Breast epithelium (tissue), 4 donors: ENCODE data around the gene RAP2A. TPM values are rescaled to one million over a fixed set of nuclear protein-coding genes. Genes with fewer than 3 reads are reported as not detected.

Source experiments
- DNase-seq, 2 donors: peaks; one replicate each; pipeline ENCODE4 v3.0.0-alpha.2; 2019; ENCODE audit warnings: low spot score in 2 of 2
- H3K27ac ChIP-seq, 2 donors: fragments of 200-600 bp; sonication (generic) in 1 of 2; one replicate each; pipeline ENCODE4 v1.5.1; 2016 to 2019; ENCODE audit warnings: mild to moderate bottlenecking in 1 of 2
- H3K27me3 ChIP-seq, 2 donors: fragments of 200-600 bp; sonication (generic) in 1 of 2; one replicate each; pipeline versions ENCODE4 v1.5.1 to v1.6.0; 2017 to 2019; ENCODE audit warnings: control low read depth in 1 of 2, mild to moderate bottlenecking in 1 of 2
- H3K36me3 ChIP-seq: fragments of 200-600 bp; one replicate; pipeline ENCODE4 v1.5.1; 2019
- H3K4me1 ChIP-seq, 2 donors: fragments of 200-600 bp; sonication (generic); one replicate each; pipeline ENCODE4 v1.5.1; 2016 to 2019; ENCODE audit warnings: control low read depth in 1 of 2
- H3K4me3 ChIP-seq, 3 donors: fragments of 200-600 bp; sonication (generic); 1 replicate in 2 of 3; 2 replicates in 1 of 3; pipeline ENCODE4 v1.5.1; 2016 to 2019; ENCODE audit warnings: mild to moderate bottlenecking in 3 of 3, moderate library complexity in 2 of 3
- H3K9me3 ChIP-seq, 2 donors: fragments of 200-600 bp; sonication (generic) in 1 of 2; one replicate each; pipeline ENCODE4 v1.5.1; 2016 to 2019; ENCODE audit warnings: control low read depth in 1 of 2
- POLR2A ChIP-seq: fragments of 450-650 bp; IDR thresholded peaks from one replicate; pipeline ENCODE4 v1.6.1; 2016; ENCODE audit warnings: antibody characterized with exemption, mild to moderate bottlenecking, moderate library complexity
- POLR2AphosphoS5 ChIP-seq, 3 donors: sonication (generic); formaldehyde crosslinking; IDR thresholded peaks; one replicate each; pipeline ENCODE4 v1.6.1; 2017; ENCODE audit warnings: antibody characterized with exemption in 3 of 3
- intact Hi-C: fragments of 100-400 bp; cut with DNase I; formaldehyde crosslinking; loops from one replicate; pipeline ENCODE4 v1.15.1; 2023; ENCODE audit warnings: low total_unique reads
- total RNA-seq, 3 donors: library from RNA; depleted of rRNA; stranded (reverse); fragments of >200 nt; gene quantifications; one replicate each; pipeline ENCODE4 v1.1.0, GENCODE V29; 2016
- TF ChIP-seq, protein P1 (sequence below), 3 donors: fragments of 450-650 bp; IDR thresholded peaks; one replicate each; pipeline ENCODE4 v1.5.1; 2016 to 2017; ENCODE audit warnings: antibody characterized with exemption in 3 of 3, mild to moderate bottlenecking in 3 of 3, moderate library complexity in 3 of 3

Gene RAP2A
- total RNA-seq, 3 donors from 2014 or later = 19.0 to 32.8 (median 20.0) TPM

DNA sequence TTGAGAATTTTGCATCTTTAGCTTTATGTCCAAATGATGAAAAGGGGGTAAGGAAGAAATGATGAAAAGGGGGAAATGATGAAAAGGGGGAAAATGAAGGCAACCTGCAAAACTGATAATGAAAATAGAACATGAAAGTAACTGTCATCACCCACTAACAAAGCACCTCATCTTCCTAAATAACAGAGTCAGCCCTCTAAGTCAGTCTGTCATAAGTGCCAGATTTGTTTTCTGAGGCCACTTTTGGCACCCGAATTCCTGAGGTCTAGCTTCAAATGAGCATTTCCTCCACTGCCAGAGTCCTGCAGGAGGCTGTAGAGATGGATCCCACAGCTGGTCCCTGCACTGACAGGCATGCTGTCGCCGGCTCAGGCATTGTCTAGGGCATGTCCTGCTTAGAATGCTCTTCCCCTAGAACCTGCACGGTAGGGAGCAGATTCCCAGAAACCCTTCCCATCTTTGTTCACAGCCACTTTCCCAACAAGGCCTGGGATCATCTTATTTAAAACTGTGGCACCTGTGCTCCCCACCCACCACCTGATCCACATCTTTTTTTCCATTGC lies 25.3 kb downstream of the RAP2A start:
- no peak for DNase-seq
- no peaks in the 10 kb centered on the region for H3K36me3 ChIP-seq
- no peak overlapping the region for H3K4me3 ChIP-seq
- TF ChIP-seq, protein P1, sequence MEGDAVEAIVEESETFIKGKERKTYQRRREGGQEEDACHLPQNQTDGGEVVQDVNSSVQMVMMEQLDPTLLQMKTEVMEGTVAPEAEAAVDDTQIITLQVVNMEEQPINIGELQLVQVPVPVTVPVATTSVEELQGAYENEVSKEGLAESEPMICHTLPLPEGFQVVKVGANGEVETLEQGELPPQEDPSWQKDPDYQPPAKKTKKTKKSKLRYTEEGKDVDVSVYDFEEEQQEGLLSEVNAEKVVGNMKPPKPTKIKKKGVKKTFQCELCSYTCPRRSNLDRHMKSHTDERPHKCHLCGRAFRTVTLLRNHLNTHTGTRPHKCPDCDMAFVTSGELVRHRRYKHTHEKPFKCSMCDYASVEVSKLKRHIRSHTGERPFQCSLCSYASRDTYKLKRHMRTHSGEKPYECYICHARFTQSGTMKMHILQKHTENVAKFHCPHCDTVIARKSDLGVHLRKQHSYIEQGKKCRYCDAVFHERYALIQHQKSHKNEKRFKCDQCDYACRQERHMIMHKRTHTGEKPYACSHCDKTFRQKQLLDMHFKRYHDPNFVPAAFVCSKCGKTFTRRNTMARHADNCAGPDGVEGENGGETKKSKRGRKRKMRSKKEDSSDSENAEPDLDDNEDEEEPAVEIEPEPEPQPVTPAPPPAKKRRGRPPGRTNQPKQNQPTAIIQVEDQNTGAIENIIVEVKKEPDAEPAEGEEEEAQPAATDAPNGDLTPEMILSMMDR (IDR thresholded peaks at IDR 0.05) = no peak
- no peak for TF ChIP-seq POLR2AphosphoS5 (IDR thresholded peaks at IDR 0.05)
- no peak for TF ChIP-seq POLR2A
- peaks cover 0 to 4% of the 10 kb centered on the region in 2 donors for H3K9me3 ChIP-seq
- H3K4me1 ChIP-seq = no peaks in the 10 kb centered on the region
- intact Hi-C loops = no loop called here
- H3K27ac ChIP-seq = no peak overlapping the region
- H3K27me3 ChIP-seq = no peaks in the 10 kb centered on the region

DNA sequence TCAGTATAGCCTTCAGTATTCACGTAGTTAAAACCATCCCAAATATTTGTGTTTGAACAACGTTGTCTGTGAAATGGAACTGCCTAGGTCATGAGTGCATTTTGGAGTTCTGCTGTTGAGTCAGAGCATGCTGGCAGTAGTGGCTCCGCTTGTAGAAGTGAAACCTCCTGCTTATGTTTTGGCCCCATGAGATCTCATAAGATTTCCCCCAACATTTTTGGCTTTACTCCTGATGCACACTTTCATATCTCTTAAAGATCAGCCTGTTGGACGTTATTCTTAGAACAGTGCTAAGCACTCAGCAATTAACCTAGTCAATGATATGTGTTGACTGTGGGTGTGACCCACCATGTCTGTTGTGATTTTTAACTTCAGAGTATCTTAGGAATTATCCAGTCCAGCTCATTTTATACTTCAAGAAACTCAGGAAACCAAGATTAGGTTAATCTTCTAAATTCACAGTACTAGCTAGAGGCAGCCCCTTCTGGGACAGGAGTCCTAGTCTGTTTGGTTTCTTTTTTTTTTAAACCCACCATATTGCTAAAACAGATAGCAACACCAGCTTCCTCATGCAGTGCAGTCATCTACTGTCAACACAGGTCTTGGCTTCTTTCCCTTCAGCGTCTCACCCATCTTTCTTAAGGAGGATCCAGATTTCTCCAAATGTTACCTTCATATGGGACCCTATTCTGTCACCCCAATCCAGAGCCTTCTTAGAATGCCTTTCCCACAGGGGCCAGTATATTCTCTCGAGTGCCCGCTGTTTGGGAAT lies 26.2 kb downstream of the RAP2A start:
- Histone ChIP-seq H3K9me3 (peaks cover 0 to 4% of the 10 kb centered on the region in 2 donors), H3K36me3 (no peaks in the 10 kb centered on the region), H3K27ac (no peak overlapping the region), H3K4me1 (no peaks in the 10 kb centered on the region), H3K4me3 (no peak overlapping the region), H3K27me3 (no peaks in the 10 kb centered on the region)
- TF ChIP-seq POLR2AphosphoS5 (IDR thresholded peaks at IDR 0.05) = no peak
- TF ChIP-seq POLR2A = no peak
- TF ChIP-seq, protein P1 (IDR thresholded peaks at IDR 0.05) = no peak
- DNase-seq = no peak
- intact Hi-C loops = no loop called here

GRCh38 chr13:97460853-97461252 lies 26.9 kb downstream of the RAP2A start:
- Histone ChIP-seq H3K4me1 (no peaks in the 10 kb centered on the region), H3K4me3 (no peak overlapping the region), H3K36me3 (no peaks in the 10 kb centered on the region), H3K27ac (no peak overlapping the region), H3K9me3 (no peaks in the 10 kb centered on the region), H3K27me3 (no peaks in the 10 kb centered on the region)
- DNase-seq = no peak
- TF ChIP-seq, protein P1 (IDR thresholded peaks at IDR 0.05) = no peak
- TF ChIP-seq POLR2AphosphoS5 (IDR thresholded peaks at IDR 0.05) = no peak
- no peak for TF ChIP-seq POLR2A
- intact Hi-C loops = no loop called here

DNA sequence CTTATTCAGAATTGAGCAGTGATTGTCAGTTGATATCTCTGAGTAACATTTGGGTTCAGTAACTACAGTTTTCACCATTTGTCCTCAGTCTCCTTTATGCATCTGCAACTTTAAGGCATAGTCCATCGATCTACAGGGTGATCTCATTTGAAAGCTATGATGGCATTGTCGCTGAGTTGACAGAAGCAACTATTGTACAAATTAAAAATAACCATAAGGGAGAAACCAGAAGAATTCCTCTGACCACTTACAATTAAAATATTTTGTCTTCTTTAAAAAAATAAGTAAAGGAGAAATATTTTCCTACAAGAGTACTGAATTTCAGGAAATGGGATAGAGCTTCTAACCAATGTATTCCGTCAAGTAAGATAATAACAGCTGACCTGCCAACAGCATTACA lies 30.6 kb downstream of the RAP2A start:
- no peak for DNase-seq
- Histone ChIP-seq H3K4me3 (no peak overlapping the region), H3K36me3 (no peaks in the 10 kb centered on the region), H3K27ac (no peak overlapping the region), H3K9me3 (no peaks in the 10 kb centered on the region), H3K4me1 (no peaks in the 10 kb centered on the region), H3K27me3 (no peaks in the 10 kb centered on the region)
- TF ChIP-seq, protein P1 (IDR thresholded peaks at IDR 0.05) = no peak
- TF ChIP-seq POLR2AphosphoS5 (IDR thresholded peaks at IDR 0.05) = no peak
- TF ChIP-seq POLR2A = no peak
- intact Hi-C loops = no loop called here

- H3K4me1 ChIP-seq = no peaks in the 10 kb centered on the region
These were observed 32.8 kb downstream of the RAP2A start for GRCh38 chr13:97466722-97467121.

More at GRCh38 chr13:97466722-97467121, 32.8 kb downstream of the RAP2A start:
- no peak for DNase-seq
- intact Hi-C loops = no loop called here
- no peak for TF ChIP-seq POLR2A
- TF ChIP-seq, protein P1 (IDR thresholded peaks at IDR 0.05) = no peak
- no peak for TF ChIP-seq POLR2AphosphoS5 (IDR thresholded peaks at IDR 0.05)
- H3K27ac ChIP-seq = no peak overlapping the region
- no peaks in the 10 kb centered on the region for H3K27me3 ChIP-seq
- H3K36me3 ChIP-seq = no peaks in the 10 kb centered on the region
- H3K4me3 ChIP-seq = no peak overlapping the region
- H3K9me3 ChIP-seq = no peaks in the 10 kb centered on the region
